ENCODE results near the gene NCAPH2. TPM values are rescaled to one million over a fixed set of nuclear protein-coding genes. Genes with fewer than 3 reads are reported as not detected.

The NCAPH2 gene
- total RNA-seq, 2 donors from 2014 or later = 30.6 to 35.9 TPM

GRCh38 chr22:50523458-50523805 is 15.4 kb downstream of the NCAPH2 start:
- ATAC-seq = no peak
- TF ChIP-seq CTCF (IDR thresholded peaks at IDR 0.05) (no peak), POLR2A (IDR thresholded peaks at IDR 0.05) (no peak)
- 91 to 92% methylated on average over 8 to 16 of the region's 16 CpGs for WGBS, 2 donors
- Histone ChIP-seq H3K36me3 (replicated peaks in 1 of 2; ENCODE audit: insufficient read depth in 1 of 2, low read depth in 2 of 2) (peaks cover 0 to 12% of the 10 kb centered on the region in 2 donors), H3K4me1 (peaks cover 33% of the 10 kb centered on the region), H3K27ac (no peak overlapping the region), H3K9me3 (no peaks in the 10 kb centered on the region), H3K4me3 (no peak overlapping the region), H3K27me3 (no peaks in the 10 kb centered on the region)
- intact Hi-C loops (cut with DNase I) = no loop called here
- no peak for DNase-seq

- intact Hi-C loops (cut with DNase I) = no loop called here
- Histone ChIP-seq H3K27ac (peak overlapping the region in 1 of 4 donors; percentile 92), H3K4me1 (peaks cover 33% of the 10 kb centered on the region), H3K4me3 (no peak overlapping the region), H3K36me3 (replicated peaks in 1 of 2; ENCODE audit: insufficient read depth in 1 of 2, low read depth in 2 of 2) (peaks cover 0 to 10% of the 10 kb centered on the region in 2 donors), H3K9me3 (no peaks in the 10 kb centered on the region), H3K27me3 (no peaks in the 10 kb centered on the region)
- no peak for TF ChIP-seq CTCF (IDR thresholded peaks at IDR 0.05)
- TF ChIP-seq POLR2A (IDR thresholded peaks at IDR 0.05) = no peak
- no peak for ATAC-seq
- no peak for DNase-seq
- WGBS, 2 donors = 75 to 80% methylated on average over 7 to 21 of the region's 25 CpGs
These were observed 16.0 kb downstream of the NCAPH2 start for GRCh38 chr22:50523806-50524675.

GRCh38 chr22:50524676-50525103 is 16.7 kb downstream of the NCAPH2 start:
- no peak for ATAC-seq
- TF ChIP-seq CTCF (IDR thresholded peaks at IDR 0.05) (no peak), POLR2A (IDR thresholded peaks at IDR 0.05) (no peak)
- WGBS, 2 donors = 5 to 11% methylated on average over 13 to 19 of the region's 19 CpGs
- intact Hi-C loops (cut with DNase I) = no loop called here
- Histone ChIP-seq H3K4me1 (peaks cover 36% of the 10 kb centered on the region), H3K9me3 (no peaks in the 10 kb centered on the region), H3K36me3 (replicated peaks in 1 of 2; ENCODE audit: insufficient read depth in 1 of 2, low read depth in 2 of 2) (peaks cover 0 to 7% of the 10 kb centered on the region in 2 donors), H3K27ac (peak overlapping the region; percentile 89 to 97 (median 92)), H3K4me3 (peak overlapping the region in 1 of 2 donors; percentile 59), H3K27me3 (peaks cover 0 to under 1% of the 10 kb centered on the region in 2 donors)
- no peak for DNase-seq

- TF ChIP-seq POLR2A (IDR thresholded peaks at IDR 0.05) (peak; percentile 66 to 78 (median 70)), CTCF (IDR thresholded peaks at IDR 0.05) (peak in 6 of 7 experiments; percentile 21 to 69 (median 48))
- Histone ChIP-seq H3K4me1 (peaks cover 42% of the 10 kb centered on the region), H3K27ac (peak within 1 kb of the TSS; percentile 89 to 97 (median 92)), H3K4me3 (peak within 1 kb of the TSS; percentile 38 to 59), H3K9me3 (no peaks in the 10 kb centered on the region), H3K36me3 (replicated peaks in 1 of 2; ENCODE audit: insufficient read depth in 1 of 2, low read depth in 2 of 2) (peaks cover 0 to 7% of the 10 kb centered on the region in 2 donors), H3K27me3 (peaks cover 0 to 6% of the 10 kb centered on the region in 2 donors)
- peak; percentile 83 for ATAC-seq
- 0% methylated on average over 67 of the region's 84 CpGs; no CpG with 5 or more reads in 1 of the 2 donors for WGBS, 2 donors
- intact Hi-C loops (cut with DNase I) = no loop called here
- peak; percentile 97 to 98 (median 98) for DNase-seq
These were observed 17.3 kb downstream of the NCAPH2 start, which contains the start of gene SCO2 for GRCh38 chr22:50525104-50525857. Gene SCO2, minus strand, starts transcription at chr22:50525598. Its CDS starts 1,187 bp downstream, at chr22:50524411.
